GM19468 (cell line): Measurements from ENCODE around the gene SPDEF.

Experiments
- ATAC-seq: cut with Tn5 transposase; IDR thresholded peaks from one replicate; pipeline ENCODE4 v1.9.1; 2021; ENCODE audit warnings: mild to moderate bottlenecking, moderate library complexity, moderate number of reproducible peaks; ENCODE audit not compliant: unreplicated experiment; ENCODE audit errors: extremely low read depth

The SPDEF gene

DNA sequence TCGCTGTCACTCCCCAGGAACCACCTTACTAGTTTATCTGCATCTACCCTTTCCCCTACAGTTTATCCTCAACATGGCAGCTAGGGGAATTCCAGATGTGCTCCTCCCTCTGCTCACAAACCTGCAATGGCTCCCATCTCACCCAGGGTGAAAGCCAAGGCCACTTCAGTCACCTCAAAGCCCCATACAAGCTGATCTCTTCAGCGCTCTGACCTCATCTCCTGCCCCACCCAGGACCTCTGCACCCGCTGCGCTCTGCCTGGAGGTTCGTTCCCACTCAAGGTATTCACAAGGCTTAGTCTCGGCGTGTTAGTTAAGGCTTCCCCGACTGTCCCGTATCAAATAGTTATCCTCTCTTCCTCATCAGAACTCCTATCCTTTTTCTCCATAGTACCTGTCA is 28.6 kb upstream of the SPDEF start:
- ATAC-seq = no peak

- ATAC-seq = no peak
These were observed 27.9 kb upstream of the SPDEF start for GRCh38 chr6:34583861-34584604.

DNA sequence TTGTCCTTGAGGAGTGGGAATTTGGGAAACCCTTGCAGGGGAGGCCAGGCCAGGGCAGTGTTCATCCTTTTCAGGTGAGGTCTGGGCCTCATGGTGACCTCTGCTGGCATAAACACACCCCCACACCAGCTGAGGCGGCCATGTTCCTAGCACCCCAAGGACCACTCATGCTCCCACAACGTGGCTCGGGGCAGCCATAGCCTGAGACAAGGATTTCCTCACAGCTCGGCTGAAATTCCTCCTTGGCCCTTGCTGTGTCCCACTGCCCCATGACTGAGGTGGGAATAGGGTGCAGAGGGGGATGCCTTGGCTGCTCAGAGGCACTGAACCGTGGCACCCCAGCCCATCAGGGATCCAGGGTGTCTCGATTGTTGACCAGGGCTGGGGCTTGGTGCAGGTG is 27.3 kb upstream of the SPDEF start:
- no peak for ATAC-seq

GRCh38 chr6:34581561-34581920 is 25.4 kb upstream of the SPDEF start:
- ATAC-seq = no peak

GRCh38 chr6:34580707-34581560 is 24.8 kb upstream of the SPDEF start:
- no peak for ATAC-seq

DNA sequence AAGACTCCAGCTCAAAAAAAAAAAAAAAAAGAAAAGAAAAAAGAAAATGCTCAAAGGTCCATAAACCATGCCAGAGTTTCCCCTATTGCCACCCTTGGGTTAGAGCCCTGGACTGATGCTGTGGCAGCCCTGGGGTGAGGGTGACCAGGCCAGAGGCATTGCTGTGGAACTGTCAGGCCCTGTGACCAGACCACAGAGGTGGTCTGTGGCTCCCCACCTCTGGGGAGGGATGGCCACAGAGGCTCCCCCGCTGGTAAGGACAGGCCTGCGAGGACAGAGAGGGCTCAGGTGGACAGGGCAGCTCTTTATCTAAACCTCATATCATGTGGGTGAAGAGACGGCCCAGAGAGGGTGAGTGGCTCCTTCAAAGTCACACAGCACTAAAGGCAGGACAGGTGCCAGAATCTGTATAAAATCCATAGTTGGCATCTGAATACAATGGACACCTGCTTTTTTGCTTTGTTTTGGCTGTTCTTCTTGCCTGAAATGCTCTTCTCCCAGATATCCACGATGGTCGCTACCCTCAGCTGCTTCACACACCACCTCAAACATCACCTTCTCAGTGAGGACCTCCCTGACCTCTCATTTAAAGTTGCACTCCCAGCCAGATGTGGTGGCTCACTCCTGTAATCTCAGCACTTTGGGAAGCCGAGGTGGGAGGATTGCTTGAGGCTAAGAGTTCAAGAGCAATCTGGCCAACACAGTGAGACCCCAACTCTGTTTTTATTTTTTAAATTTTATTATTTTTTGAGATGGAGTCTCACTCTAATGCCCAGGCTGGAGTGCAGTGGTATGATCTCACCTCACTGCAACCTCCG is 22.5 kb upstream of the SPDEF start:
- no peak for ATAC-seq

DNA sequence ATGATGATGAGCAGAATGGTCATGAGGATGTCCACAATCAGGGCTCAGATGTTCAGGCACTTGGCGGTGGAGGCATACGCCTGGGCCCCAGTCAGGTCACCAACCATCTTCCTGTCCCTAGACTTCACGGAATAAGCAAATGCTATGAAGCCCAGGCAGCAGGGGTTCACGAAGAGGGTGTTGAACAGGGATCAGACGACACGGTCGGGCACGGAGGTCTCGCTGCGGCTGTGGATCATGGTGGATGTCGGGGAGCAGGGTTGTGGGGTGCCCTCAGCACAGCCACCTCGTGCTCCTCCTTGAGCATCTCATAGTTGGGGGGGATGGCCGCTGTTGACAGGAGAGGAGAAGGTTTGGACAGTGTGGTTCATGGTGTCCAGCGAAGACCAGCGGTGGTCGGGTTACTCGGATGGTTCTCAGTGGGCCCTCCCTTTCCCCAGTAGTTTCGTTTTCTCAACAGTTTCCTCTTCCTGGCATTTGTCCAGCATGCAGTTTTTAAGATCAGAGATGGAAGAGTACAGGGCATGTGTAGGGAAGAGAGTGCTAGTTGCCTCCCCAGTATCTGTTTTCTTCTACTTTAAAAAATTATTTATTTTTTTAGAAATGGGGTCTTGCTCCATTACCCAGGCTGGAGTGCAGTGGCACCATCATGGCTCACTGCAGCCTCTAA is 20.3 kb upstream of the SPDEF start:
- no peak for ATAC-seq

DNA sequence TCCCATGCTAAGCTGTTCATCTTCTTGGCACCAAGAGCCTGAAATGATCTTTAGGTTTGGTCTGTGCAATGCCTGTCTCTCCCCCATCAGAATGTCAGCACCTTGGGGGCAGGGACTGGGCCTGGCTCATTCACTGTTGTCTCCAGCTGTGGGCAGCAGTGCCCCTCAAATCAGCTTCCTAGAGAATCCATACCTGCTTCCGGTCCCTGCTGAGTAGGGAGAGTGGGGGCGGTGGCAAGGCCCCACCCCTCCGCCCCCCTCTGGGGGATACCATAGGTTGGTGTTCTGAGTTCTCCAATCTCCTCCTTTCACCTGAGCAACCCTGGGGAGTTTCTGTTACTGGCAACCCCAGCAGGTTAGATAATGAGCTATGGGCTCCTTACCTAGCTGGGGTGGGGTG is 19.2 kb upstream of the SPDEF start:
- ATAC-seq = no peak

- no peak for ATAC-seq
These were observed 18.6 kb upstream of the SPDEF start for GRCh38 chr6:34574647-34575293.

GRCh38 chr6:34573567-34574183 is 17.5 kb upstream of the SPDEF start:
- ATAC-seq = no peak

DNA sequence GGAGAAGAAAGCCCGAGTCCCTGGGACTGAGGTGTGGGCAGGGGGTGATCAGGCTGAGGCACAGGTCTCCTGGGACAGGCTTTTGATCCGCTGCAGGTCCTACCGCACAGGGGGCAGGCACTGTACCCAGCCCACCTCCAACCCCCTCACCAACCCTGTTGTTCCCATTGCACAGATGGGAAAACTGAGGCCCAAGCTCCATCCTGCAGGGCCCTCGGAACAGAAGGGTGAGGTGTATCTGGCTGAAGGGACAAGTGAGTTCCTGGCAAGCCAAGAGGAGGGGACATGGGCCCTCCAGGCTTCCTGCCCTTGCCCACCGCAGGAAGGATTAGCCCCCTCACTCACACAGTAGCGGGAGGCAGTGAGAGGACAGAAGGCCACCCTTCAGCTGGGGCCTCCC is 16.5 kb upstream of the SPDEF start:
- ATAC-seq = no peak

DNA sequence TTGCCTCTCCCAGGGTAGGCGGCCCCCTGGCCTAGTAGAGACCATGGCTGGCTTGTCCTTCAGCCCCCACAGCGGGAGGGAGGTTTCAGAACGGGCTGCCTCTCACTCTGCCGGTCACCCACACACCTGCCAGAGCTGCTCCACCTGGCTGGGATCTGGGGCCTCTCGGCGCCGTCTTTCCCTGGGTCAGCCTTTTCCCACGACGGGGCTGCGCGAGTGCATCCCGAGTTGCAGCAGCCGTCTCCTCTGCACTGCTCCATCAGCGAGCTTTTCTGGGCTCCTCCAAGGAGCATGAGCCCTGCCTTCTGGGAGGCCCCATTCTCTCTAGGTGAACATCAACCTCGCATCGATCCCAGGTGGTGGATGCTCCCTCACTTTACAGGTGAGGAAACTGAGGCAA is 15.9 kb upstream of the SPDEF start:
- ATAC-seq = no peak

- no peak for ATAC-seq
These were observed 15.3 kb upstream of the SPDEF start for GRCh38 chr6:34571388-34571787.

DNA sequence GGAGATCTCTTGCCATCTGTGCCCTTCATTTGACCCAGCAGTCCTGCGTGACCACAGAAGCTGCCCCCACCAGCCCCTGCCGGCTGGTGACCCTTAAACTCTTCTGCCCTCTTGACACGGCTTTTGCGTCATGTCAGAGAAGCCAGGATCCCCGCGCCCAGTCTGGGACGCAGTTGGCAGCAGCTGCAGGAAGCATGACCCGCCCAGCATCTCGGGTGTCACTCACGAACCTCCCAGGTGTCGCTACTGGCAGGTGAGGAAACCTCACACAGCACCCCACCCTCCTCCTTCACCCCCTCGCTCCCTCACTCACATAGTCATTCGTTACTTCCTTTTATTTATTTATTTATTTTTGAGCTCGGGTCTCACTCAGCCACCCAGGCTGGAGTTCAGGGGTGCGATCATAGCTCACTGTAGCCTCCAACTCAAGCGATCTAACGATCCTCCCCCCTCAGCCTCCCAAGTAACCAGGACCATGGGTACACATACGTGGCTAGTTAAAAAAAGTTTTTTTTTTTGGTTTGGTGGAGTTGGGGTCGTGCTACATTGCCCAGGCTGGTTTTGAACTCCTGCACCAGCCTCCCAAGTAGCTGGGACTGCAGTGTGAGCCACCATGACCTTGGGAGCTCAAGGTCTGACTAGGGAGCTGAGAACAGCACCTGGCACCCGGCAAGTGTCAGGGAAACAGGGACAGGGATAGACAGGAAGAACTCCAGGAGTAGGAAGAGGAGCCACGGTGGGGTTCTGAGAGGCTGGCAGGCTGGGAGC is 14.1 kb upstream of the SPDEF start:
- ATAC-seq = no peak

DNA sequence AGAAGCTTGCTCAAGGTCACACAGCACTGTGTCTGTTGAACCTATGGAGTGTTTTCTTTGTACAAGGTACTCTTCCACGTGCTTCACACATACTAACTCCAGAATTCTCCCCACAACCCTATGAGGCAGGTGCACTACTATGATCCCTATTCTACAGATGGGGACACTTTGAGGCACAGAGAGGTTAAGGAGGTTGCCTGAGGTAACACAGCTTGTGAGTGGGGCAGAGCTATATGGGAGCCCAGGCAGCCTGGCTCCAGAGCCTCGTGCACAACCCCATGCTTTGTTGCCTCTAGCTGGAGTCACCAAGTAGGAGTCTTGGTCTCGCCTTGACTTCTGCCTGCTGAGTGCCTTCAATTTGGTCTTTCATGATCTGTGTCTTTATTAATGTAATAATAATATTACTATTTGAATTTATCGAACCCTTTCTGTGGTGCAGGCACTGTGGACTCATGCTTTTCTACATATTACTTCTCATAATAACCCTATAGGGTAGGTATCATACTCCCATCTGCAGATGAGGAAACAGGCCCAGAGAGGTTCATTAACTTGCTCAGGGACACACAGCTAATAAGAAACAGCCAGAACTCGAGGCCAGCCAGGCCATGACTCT is 13.3 kb upstream of the SPDEF start:
- no peak for ATAC-seq

DNA sequence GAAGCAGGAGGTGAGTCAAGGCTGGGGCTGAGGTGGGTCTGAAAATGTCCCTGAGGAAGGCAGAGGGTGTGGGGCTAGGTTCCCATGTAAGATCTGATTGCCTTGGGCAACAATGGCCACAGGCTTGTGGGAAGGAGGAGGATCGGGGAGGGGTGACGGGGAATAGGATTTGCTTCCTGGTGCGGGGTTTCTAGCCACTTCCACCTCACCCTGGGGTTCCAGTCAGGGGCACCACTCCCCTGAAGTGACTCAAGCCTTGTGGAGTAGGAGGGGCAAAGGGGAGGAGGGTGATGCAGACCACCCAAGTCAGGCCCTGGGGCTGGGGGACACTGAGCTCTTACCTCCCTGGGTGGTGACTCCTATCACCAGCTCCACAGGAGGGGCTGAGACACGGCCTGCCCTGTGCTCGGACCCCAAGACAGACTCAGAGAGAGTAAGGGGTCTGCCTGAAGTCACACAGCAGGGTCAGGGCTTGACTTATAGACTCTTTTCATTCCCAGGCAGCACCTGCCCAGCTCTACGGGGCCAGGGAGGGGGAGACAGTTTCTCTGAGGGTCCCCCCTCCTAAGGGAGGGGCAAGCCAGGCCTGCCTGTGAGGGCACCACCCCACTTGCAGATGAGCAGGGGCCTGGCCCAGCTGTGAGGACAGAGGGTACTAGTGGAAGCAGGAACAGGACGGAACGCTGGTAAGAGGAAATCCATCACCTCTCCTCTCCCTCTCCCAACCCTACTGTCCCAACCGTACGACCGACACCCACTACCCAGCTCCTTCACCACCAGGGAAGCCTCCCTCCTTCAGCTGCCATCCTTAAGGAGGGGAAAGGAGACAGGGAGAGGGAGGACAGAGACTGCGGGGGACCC is 12.4 kb upstream of the SPDEF start:
- no peak for ATAC-seq

- ATAC-seq = no peak
These were observed 10.9 kb upstream of the SPDEF start for GRCh38 chr6:34566830-34567546.
